ENCODE data around the gene ZSCAN10. TPM values are rescaled to one million over a fixed set of nuclear protein-coding genes. Genes with fewer than 3 reads are reported as not detected.
A peak's percentile ranks its signal among the peaks of the same experiment; 100 is the strongest.

The ZSCAN10 gene
- total RNA-seq, 3 donors from 2014 or later (not counting 1 experiment from before 2014, with no cell fraction given): 0.65 to 0.96 (median 0.77) TPM

- intact Hi-C loops (cut with micrococcal nuclease): loop anchor here (2.0 to 5.0 kb wide), 2 partner anchors 37 to 72 kb away; no protein-coding TSS in a partner anchor
- 92% methylated on average over 21 of the region's 22 CpGs for WGBS (ENCODE audit: insufficient coverage)
- H3K4me3 Mint-ChIP-seq: peak overlapping the region; percentile 21
These were observed 4.6 kb downstream of the ZSCAN10 start for GRCh38 chr16:3094289-3095027.

GRCh38 chr16:3092501-3092941 lies 6.6 kb downstream of the ZSCAN10 start:
- no peak for TF ChIP-seq CTCF (IDR thresholded peaks at IDR 0.05)
- Mint-ChIP-seq H3K27ac (no peak overlapping the region), H3K4me3 (no peak overlapping the region), H3K4me1 (peaks cover 19 to 31% of the 10 kb centered on the region in 2 donors), H3K27me3 (ENCODE audit: low read depth in 2 of 2) (no peaks in the 10 kb centered on the region), H3K36me3 (no peaks in the 10 kb centered on the region), H3K9me3 (no peaks in the 10 kb centered on the region)
- Histone ChIP-seq H3K27me3 (ENCODE audit: control insufficient read depth, insufficient read depth, low read length) (no peaks in the 10 kb centered on the region), H3K4me1 (ENCODE audit: control insufficient read depth, insufficient read depth, low read length) (peaks cover 36% of the 10 kb centered on the region), H3K36me3 (ENCODE audit: control insufficient read depth, insufficient read depth, low read length) (no peaks in the 10 kb centered on the region), H3K9me3 (ENCODE audit: control insufficient read depth, insufficient read depth, low read length) (no peaks in the 10 kb centered on the region), H3K4me3 (ENCODE audit: low read length) (no peak overlapping the region), H3K27ac (ENCODE audit: low read length) (no peak overlapping the region)
- 94% methylated on average over 20 of the region's 20 CpGs for WGBS (ENCODE audit: insufficient coverage)
- DNase-seq (no peak), ATAC-seq (no peak)
- intact Hi-C loops (cut with micrococcal nuclease): no loop called here

More at GRCh38 chr16:3094289-3095027, 4.6 kb downstream of the ZSCAN10 start:
- DNase-seq: peak in 1 of 2 donors; percentile 84
- ATAC-seq: peak; percentile 44 to 62 (median 44)
- H3K27ac ChIP-seq (ENCODE audit: low read length): no peak overlapping the region
- no peaks in the 10 kb centered on the region for H3K9me3 ChIP-seq (ENCODE audit: control insufficient read depth, insufficient read depth, low read length)
- TF ChIP-seq CTCF (IDR thresholded peaks at IDR 0.05): peak; percentile 63
- no peak overlapping the region for H3K4me3 ChIP-seq (ENCODE audit: low read length)
- Mint-ChIP-seq H3K9me3 (no peaks in the 10 kb centered on the region), H3K4me1 (peaks cover 11 to 24% of the 10 kb centered on the region in 2 donors), H3K27me3 (ENCODE audit: low read depth in 2 of 2) (no peaks in the 10 kb centered on the region), H3K36me3 (no peaks in the 10 kb centered on the region), H3K27ac (peak overlapping the region; percentile 53 to 63)
- H3K27me3 ChIP-seq (ENCODE audit: control insufficient read depth, insufficient read depth, low read length): no peaks in the 10 kb centered on the region
- peaks cover 24% of the 10 kb centered on the region for H3K4me1 ChIP-seq (ENCODE audit: control insufficient read depth, insufficient read depth, low read length)
- H3K36me3 ChIP-seq (ENCODE audit: control insufficient read depth, insufficient read depth, low read length): no peaks in the 10 kb centered on the region

- no peak for ATAC-seq
- H3K27me3 Mint-ChIP-seq (ENCODE audit: low read depth in 2 of 2): no peaks in the 10 kb centered on the region
- intact Hi-C loops (cut with micrococcal nuclease): no loop called here
- Histone ChIP-seq H3K4me1 (ENCODE audit: control insufficient read depth, insufficient read depth, low read length) (peaks cover 45% of the 10 kb centered on the region), H3K4me3 (ENCODE audit: low read length) (no peak overlapping the region), H3K27me3 (ENCODE audit: control insufficient read depth, insufficient read depth, low read length) (no peaks in the 10 kb centered on the region), H3K27ac (ENCODE audit: low read length) (no peak overlapping the region), H3K9me3 (ENCODE audit: control insufficient read depth, insufficient read depth, low read length) (no peaks in the 10 kb centered on the region), H3K36me3 (ENCODE audit: control insufficient read depth, insufficient read depth, low read length) (no peaks in the 10 kb centered on the region)
- 95% methylated on average over 8 of the region's 8 CpGs for WGBS (ENCODE audit: insufficient coverage)
- no peak overlapping the region for H3K4me3 Mint-ChIP-seq
- DNase-seq: no peak
- H3K27ac Mint-ChIP-seq: no peak overlapping the region
- no peaks in the 10 kb centered on the region for H3K36me3 Mint-ChIP-seq
- H3K4me1 Mint-ChIP-seq: peaks cover 27 to 38% of the 10 kb centered on the region in 2 donors
- TF ChIP-seq CTCF (IDR thresholded peaks at IDR 0.05): no peak
- H3K9me3 Mint-ChIP-seq: no peaks in the 10 kb centered on the region
These were observed 7.5 kb downstream of the ZSCAN10 start for GRCh38 chr16:3091551-3091950.

Data from natural killer cell (primary cell).